HFF-Myc (cell line): ENCODE data around the gene CTSL.

Experiments
- DNase-seq: peaks from one replicate; pipeline ENCODE4 v3.0.0-alpha.2; 2011; ENCODE audit warnings: low read depth; ENCODE audit errors: extremely low read depth
- H3K4me3 ChIP-seq: replicated peaks from 2 replicates; pipeline ENCODE4 v1.5.1; 2011; ENCODE audit warnings: low read depth, mild to moderate bottlenecking, control low read depth, low read length
- TF ChIP-seq, protein P1 (sequence below): IDR thresholded peaks from 2 replicates; pipeline ENCODE4 v1.5.1; 2012; ENCODE audit warnings: mild to moderate bottlenecking, low read depth, low read length, control low read depth; ENCODE audit errors: missing control alignments

The CTSL gene

DNA sequence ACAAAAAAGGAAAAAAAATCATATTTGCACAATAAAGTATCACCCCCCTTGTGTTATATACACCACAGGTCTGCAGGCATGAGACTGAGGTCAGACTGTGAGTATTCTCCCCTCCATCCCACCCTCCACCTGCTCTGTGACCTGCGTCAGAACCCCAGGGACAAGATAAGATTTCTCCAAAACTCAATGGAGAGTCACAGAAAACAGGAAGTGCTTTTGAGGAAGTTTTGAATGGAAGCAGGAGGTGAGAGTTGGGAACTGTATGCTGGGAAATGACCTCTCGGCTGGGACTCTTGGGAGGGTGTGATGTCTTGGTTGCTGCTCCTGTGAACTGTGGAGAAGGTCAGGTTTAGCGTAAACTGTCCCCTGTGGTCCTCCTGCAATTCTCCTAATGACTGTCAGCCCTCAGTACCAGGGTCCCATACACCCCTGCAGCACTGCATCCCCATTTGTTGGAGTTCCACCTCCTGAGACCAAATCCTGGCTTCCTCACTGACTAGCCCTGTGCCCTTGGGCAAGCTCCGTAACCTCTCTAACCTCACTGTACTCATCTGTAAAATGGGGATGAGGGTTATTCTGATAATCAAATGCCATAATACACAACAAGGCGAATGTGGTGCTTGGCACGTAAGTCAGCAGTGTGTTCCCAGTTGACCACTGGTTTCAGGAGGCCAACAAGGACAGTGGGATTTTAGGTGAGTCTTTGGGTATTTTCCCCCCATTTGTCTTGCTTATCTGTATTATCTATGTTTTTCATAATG, 6.9 kb upstream of the CTSL start:
- no peak overlapping the region for H3K4me3 ChIP-seq
- TF ChIP-seq, protein P1, sequence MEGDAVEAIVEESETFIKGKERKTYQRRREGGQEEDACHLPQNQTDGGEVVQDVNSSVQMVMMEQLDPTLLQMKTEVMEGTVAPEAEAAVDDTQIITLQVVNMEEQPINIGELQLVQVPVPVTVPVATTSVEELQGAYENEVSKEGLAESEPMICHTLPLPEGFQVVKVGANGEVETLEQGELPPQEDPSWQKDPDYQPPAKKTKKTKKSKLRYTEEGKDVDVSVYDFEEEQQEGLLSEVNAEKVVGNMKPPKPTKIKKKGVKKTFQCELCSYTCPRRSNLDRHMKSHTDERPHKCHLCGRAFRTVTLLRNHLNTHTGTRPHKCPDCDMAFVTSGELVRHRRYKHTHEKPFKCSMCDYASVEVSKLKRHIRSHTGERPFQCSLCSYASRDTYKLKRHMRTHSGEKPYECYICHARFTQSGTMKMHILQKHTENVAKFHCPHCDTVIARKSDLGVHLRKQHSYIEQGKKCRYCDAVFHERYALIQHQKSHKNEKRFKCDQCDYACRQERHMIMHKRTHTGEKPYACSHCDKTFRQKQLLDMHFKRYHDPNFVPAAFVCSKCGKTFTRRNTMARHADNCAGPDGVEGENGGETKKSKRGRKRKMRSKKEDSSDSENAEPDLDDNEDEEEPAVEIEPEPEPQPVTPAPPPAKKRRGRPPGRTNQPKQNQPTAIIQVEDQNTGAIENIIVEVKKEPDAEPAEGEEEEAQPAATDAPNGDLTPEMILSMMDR: no peak
- DNase-seq: no peak

DNA sequence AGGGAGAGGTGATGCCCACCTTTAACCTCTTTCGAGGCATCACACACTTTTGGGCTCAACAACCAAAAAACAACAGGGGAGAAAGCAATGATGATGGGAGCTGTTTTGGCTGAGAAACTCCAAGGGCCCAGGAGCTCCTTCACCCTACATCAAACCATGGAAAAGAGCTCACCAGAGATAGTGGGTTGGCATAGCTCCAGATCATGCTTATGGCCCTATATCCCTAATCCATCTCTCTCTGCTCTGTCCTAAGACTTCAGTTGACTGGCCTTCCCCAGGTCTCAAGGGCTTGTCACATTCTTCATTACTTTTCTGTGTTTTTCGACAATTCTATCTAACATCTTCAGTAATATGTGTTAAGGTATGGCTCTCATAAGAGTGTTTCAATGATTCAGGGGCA, 5.7 kb upstream of the CTSL start:
- TF ChIP-seq, protein P1: no peak
- no peak overlapping the region for H3K4me3 ChIP-seq
- no peak for DNase-seq

DNA sequence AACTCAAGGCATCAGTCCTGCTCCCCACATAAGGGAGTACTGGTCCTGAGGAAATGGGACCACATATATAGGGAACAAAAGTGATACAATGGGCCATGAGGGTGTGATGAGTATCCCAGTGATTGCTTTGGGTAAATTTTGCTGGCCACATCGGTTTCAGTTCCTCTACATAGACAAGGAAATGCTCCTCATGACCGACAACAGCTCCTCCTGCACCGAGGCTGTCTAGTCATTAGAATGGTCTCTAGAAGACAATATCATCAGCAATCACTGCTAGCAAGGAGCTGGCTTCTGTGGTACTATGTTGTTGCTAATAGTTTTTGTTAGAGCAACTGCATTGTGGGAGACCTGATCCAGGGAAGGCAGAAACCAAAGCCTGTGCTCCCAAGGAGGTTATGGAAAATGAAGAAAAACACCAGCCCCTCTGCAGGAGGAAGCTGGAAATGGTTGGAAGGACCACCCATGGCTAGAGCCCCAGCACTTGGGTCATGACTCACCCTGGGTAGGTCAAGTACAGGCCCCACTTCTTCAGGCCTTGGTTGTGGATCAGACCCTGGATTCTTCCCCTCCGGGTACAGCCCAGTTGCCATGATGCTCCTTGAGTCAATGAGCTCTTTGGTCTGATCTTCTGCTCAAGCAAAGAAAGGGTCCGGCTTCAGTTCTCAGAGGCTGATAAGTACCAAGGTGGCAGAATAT, 3.4 kb upstream of the CTSL start:
- TF ChIP-seq, protein P1: no peak
- no peak for DNase-seq
- no peak overlapping the region for H3K4me3 ChIP-seq

DNA sequence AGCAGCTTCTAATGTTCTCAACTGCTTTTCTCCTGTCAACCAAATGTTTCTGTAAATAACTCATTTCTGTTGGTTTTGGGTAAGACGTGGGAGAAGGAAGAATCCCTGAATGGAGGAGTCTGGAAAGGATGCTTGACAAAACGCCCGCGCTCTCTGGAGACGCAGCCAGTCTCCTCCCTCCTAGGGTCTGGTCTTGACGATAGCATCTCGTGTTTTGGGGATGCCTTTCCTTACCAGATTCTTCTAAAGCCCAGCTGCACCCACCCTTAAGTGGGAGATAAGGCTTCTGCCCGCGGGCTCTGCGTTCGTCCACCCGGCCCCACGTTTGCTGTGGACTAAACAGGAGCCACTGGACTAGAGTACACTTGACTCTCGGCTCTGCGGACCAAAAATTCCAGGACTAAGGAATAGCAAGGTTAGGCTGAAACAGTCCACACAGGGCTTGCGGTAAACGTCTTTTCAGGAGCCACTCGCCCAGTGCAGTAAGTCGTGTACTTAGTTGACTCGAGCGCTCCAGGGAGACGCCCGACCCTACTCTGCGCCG, 491 bp upstream of the CTSL start:
- DNase-seq: peak; percentile 6
- peak overlapping the region; percentile 74 for H3K4me3 ChIP-seq
- TF ChIP-seq, protein P1: no peak

DNA sequence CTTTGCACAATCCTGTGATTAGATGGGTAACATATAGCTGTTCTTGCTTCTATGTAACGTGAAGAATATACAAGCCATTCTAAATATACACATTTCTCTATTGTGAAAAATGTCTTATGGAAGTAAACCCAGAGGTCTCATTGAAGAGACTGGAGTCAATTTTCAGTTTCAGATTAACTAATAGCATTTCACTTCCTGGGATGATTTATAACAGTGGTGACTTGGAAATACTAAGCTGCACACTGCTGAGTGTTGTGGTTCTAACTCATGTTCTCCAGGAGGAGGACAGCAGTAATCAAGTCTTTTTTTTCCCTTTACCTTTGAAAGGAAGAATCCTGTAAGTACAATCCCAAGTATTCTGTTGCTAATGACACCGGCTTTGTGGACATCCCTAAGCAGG, 3.3 kb downstream of the CTSL start:
- TF ChIP-seq, protein P1: no peak
- no peak for DNase-seq
- no peak overlapping the region for H3K4me3 ChIP-seq

DNA sequence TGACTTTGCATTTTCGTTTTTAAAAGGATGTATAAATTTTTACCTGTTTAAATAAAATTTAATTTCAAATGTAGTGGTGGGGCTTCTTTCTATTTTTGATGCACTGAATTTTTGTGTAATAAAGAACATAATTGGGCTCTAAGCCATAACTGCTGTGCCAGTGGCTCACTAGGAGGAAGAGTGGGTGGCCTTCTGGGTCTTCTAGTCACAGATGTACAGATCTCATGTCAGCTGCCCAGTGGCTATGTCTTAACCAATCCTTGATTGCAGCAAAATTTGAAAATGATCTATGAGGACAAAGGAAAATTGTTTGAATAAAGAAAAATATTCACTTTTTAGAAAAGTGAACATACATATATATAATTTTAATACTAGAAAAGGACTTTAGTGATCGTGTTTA, 5.4 kb downstream of the CTSL start:
- TF ChIP-seq, protein P1: no peak
- no peak for DNase-seq
- H3K4me3 ChIP-seq: no peak overlapping the region
